ENCODE results near the gene MTCL1.

DNA sequence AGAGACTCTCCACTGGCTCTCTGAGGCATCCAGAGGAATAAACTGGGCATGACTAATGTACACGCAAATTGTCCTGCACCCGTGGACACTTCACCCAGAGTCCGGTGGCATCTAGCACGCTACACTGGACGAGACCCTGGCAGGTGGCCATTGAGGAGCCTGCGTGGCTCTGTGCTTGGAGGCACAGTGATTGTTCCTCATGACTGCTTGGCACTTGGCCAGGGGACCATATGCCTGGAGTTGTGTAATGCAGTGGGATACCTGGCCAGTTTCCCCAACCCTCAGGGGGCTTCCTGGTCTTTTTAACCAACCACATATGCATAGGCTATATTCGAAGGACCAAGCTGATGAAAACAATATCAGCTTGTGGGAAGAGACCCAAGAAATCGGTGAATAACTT lies 66.6 kb downstream of the MTCL1 start:
- TF ChIP-seq POLR2A (IDR thresholded peaks at IDR 0.05; ENCODE audit: control extremely low read depth in 1 of 2, low read depth in 2 of 2, low read length in 2 of 2) (no peak), EZH2 (IDR thresholded peaks at IDR 0.05; ENCODE audit: low read depth, low read length, severe bottlenecking) (no peak)
